Stimulated activated CD8-positive, alpha-beta memory T cell treated with anti-CD3 and anti-CD28 coated beads, Interleukin-15, amount 100 ng/mL, for 48 hours (primary cell): ENCODE measurements around the gene HDAC2.
A peak's percentile ranks its signal among the peaks of the same experiment; 100 is the strongest.
"Not testable (repeated sequence)": the region's sequence is repeated elsewhere in the genome, so short reads cannot be mapped to it uniquely, and the experiment has no call there.

Experiments
- DNase-seq, 2 donors: peaks; one replicate each; pipeline ENCODE4 v3.0.0-alpha.2; 2020; ENCODE audit warnings: low read depth in 2 of 2

The HDAC2 gene

GRCh38 chr6:113970805-113971676 lies at the start of gene HDAC2:
TSS of gene HDAC2 (minus strand) at chr6:113971148. CDS start at chr6:113970908, 240 bp downstream.
- DNase-seq = peak; percentile 75 to 78

GRCh38 chr6:114020196-114020595 lies 49.2 kb upstream of the HDAC2 start:
- no peak for DNase-seq

GRCh38 chr6:114017146-114017545 lies 46.2 kb upstream of the HDAC2 start:
- DNase-seq = not testable (repeated sequence)

- DNase-seq = not testable (repeated sequence)
Measured at GRCh38 chr6:114014106-114014505, 43.2 kb upstream of the HDAC2 start.

GRCh38 chr6:114011486-114011885 lies 40.5 kb upstream of the HDAC2 start:
- not testable (repeated sequence) for DNase-seq

- DNase-seq = no peak
Measured at GRCh38 chr6:114010540-114010939, 39.6 kb upstream of the HDAC2 start.

- DNase-seq = no peak
Measured at GRCh38 chr6:114009192-114009591, 38.2 kb upstream of the HDAC2 start.

GRCh38 chr6:114008331-114008730 lies 37.4 kb upstream of the HDAC2 start:
- no peak for DNase-seq

- no peak for DNase-seq
Measured at GRCh38 chr6:114007516-114007915, 36.6 kb upstream of the HDAC2 start.

GRCh38 chr6:114001354-114001753 lies 30.4 kb upstream of the HDAC2 start:
- no peak for DNase-seq

GRCh38 chr6:114000069-114000468 lies 29.1 kb upstream of the HDAC2 start:
- no peak for DNase-seq

GRCh38 chr6:113999284-113999683 lies 28.3 kb upstream of the HDAC2 start:
- DNase-seq = no peak

- no peak for DNase-seq
Measured at GRCh38 chr6:113998811-113999210, 27.9 kb upstream of the HDAC2 start.

GRCh38 chr6:113997116-113997515 lies 26.2 kb upstream of the HDAC2 start:
- DNase-seq = no peak

GRCh38 chr6:113995634-113996033 lies 24.7 kb upstream of the HDAC2 start:
- DNase-seq = no peak

- DNase-seq = no peak
Measured at GRCh38 chr6:113994934-113995342, 24.0 kb upstream of the HDAC2 start.

- no peak for DNase-seq
Measured at GRCh38 chr6:113989675-113990074, 18.7 kb upstream of the HDAC2 start.

GRCh38 chr6:113982675-113983074 lies 11.7 kb upstream of the HDAC2 start:
- not testable (repeated sequence) for DNase-seq

- no peak for DNase-seq
Measured at GRCh38 chr6:113982055-113982550, 11.2 kb upstream of the HDAC2 start.

- no peak for DNase-seq
Measured at GRCh38 chr6:113980937-113981554, 10.1 kb upstream of the HDAC2 start.

GRCh38 chr6:113979937-113980336 lies 9.0 kb upstream of the HDAC2 start:
- no peak for DNase-seq

GRCh38 chr6:113978084-113978675 lies 7.2 kb upstream of the HDAC2 start:
- DNase-seq = no peak

GRCh38 chr6:113976806-113977205 lies 5.9 kb upstream of the HDAC2 start:
- no peak for DNase-seq
